Right lobe of liver (tissue), 4 donors: ENCODE measurements around the gene SLC44A1.

Experiments used
- CTCF ChIP-seq, 4 donors: fragments of 200-600 bp in 3 of 4; fragments of 450-650 bp in 1 of 4; IDR thresholded peaks; one replicate each; pipeline versions ENCODE4 v1.5.1 to v1.8.0; 2016 to 2022; ENCODE audit warnings: antibody characterized with exemption in 4 of 4, mild to moderate bottlenecking in 2 of 4
- POLR2A ChIP-seq: fragments of 450-650 bp; IDR thresholded peaks from one replicate; pipeline ENCODE4 v1.6.1; 2017; ENCODE audit warnings: antibody characterized with exemption, mild to moderate bottlenecking
- donor health status: DM: no; HTN: no; CAD: no.
- donor health status: DM: no; HTN: no; CAD: no.
- donor health status: DM: no; HTN: yes; CAD: no.

GRCh38 chr9:105393576-105394344 lies 149.3 kb downstream of the SLC44A1 start:
- TF ChIP-seq CTCF (IDR thresholded peaks at IDR 0.05) (no peak), POLR2A (no peak)
